BLaER1 (cell line): ENCODE measurements around the gene EPHA3.

Experiments used
- H3K27ac ChIP-seq: shearing (Covaris generic); formaldehyde crosslinking; 2 replicates; pipeline ENCODE4 v1.8.1; 2022
- H3K27me3 ChIP-seq: shearing (Covaris generic); formaldehyde crosslinking; 2 replicates; pipeline ENCODE4 v1.8.1; 2022
- H3K36me3 ChIP-seq: shearing (Covaris generic); formaldehyde crosslinking; 2 replicates; pipeline ENCODE4 v1.8.1; 2022
- H3K4me1 ChIP-seq: shearing (Covaris generic); formaldehyde crosslinking; 2 replicates; pipeline ENCODE4 v1.8.1; 2022
- H3K4me2 ChIP-seq: shearing (Covaris generic); formaldehyde crosslinking; 2 replicates; pipeline ENCODE4 v1.8.1; 2022
- H3K4me3 ChIP-seq: shearing (Covaris generic); formaldehyde crosslinking; 2 replicates; pipeline ENCODE4 v1.8.1; 2022
- H3K9ac ChIP-seq: shearing (Covaris generic); formaldehyde crosslinking; 2 replicates; pipeline ENCODE4 v1.8.1; 2022
- H3K9me3 ChIP-seq: shearing (Covaris generic); formaldehyde crosslinking; 2 replicates; pipeline ENCODE4 v1.8.1; 2022
- H4K20me1 ChIP-seq: shearing (Covaris generic); formaldehyde crosslinking; 2 replicates; pipeline ENCODE4 v1.8.1; 2022
- Cebpa-rat ChIP-seq: shearing (Covaris generic); IDR thresholded peaks from 2 replicates; pipeline ENCODE4 v1.8.1; 2022

Gene EPHA3

DNA sequence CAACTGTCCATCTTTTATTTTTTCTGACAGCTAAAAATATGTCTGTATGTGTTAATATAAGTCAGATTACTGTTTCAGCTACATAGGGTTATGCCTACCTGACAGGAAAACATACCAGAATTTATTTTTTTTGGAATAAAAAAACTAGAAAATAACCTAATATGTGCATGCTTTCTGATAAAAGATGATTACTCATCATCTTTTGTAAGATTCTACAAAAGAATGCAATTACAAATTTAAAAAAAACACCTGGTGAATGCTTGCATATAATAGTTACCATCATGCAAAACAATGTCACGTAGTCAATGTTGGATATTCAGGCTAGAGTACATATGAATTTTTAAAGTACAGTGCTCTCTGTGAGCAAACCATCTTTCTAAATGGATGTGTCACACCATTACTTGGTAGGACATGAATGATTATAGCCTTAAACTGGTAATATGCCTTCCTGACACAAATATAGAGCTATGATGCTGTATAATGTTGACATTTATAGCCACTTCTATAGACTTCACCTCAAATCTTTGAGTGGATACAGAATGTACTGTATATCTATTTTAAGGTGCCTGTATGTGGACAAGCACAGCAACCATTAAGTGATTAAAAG, 180.6 kb downstream of the EPHA3 start:
- no peak overlapping the region for H3K27ac ChIP-seq
- no peak overlapping the region for H3K9ac ChIP-seq
- no peaks in the 10 kb centered on the region for H3K4me1 ChIP-seq
- no peak overlapping the region for H3K4me3 ChIP-seq
- no peaks in the 10 kb centered on the region for H3K27me3 ChIP-seq
- H3K9me3 ChIP-seq: peaks cover 22% of the 10 kb centered on the region
- TF ChIP-seq Cebpa-rat: no peak
- no peak overlapping the region for H3K4me2 ChIP-seq
- H3K36me3 ChIP-seq: peaks cover 45% of the 10 kb centered on the region; the same call in 1 of the 2 replicates
- peaks cover 29% of the 10 kb centered on the region; the same call in 1 of the 2 replicates for H4K20me1 ChIP-seq

DNA sequence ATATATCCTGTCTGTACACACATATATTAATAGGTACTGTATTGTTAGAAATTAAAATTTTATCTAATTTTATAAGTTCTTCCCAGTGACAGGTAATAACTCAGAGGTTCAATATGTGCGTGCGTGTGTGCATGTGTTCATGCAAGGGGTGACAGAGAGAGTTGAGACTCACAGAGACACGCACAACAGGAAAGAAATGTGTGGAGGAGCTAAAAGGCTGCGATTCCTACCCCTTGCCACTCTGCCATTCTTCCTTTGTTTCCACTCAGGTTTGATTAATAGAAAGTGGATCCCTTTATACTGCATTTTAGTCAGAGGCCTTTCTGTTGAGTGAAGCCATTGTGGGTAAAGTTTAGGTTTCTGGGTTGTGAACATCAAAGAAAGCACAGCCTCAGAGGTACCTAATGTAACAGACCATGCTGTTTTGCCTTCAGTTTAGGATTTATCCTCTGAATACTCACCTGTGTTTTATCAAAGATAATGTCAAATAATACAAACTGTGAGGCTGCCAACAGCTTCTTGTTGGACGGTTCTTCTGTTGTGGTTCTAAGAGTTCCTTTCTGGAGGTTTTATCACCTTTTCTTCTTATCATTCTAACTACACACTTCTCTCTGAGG, 182.3 kb downstream of the EPHA3 start:
- peaks cover 44% of the 10 kb centered on the region; the same call in 1 of the 2 replicates for H3K36me3 ChIP-seq
- H3K9ac ChIP-seq: no peak overlapping the region
- no peak overlapping the region for H3K4me2 ChIP-seq
- H3K27ac ChIP-seq: no peak overlapping the region
- no peak for TF ChIP-seq Cebpa-rat
- H3K27me3 ChIP-seq: no peaks in the 10 kb centered on the region
- peaks cover 29% of the 10 kb centered on the region; the same call in 1 of the 2 replicates for H4K20me1 ChIP-seq
- peaks cover 22% of the 10 kb centered on the region for H3K9me3 ChIP-seq
- no peaks in the 10 kb centered on the region for H3K4me1 ChIP-seq
- H3K4me3 ChIP-seq: no peak overlapping the region

DNA sequence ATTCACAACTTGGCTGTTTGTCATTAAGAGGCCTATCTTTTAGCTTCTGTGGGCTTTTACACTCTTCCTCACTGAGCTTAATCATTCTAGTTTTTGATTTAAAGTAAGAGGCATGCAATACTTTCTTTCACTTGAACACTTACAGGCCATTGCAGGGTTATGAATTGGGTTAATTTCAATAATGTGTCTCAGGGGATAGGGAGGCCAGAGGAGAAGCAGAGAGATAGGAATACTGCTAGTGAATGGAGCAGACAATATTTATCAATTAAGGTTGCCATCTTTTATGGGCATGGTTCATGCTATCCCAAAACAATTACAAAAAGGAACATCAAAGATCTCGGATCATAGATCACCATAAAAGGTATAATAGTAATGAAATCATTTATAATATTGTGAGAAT, 189.8 kb downstream of the EPHA3 start:
- no peak overlapping the region for H3K9ac ChIP-seq
- TF ChIP-seq Cebpa-rat: no peak

DNA sequence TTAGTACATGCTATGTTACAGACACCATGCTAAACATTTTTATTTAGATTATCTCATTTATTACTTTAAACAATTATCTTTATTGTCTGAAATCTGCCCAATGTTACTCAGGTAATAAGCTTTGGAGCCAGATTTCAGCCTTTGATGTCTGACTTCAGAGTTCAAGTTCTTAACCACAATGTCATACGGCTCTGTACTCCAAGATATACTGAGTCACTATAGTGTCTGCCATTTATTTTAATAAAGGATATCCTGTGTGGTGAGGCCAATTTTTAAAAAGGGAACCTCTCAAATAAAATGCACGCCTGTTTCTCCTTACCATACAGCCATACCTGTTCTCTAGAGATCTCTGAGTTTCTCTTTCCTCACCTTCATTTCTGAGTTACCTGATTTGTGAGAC, 193.1 kb downstream of the EPHA3 start:
- no peak for TF ChIP-seq Cebpa-rat
- Histone ChIP-seq H3K27me3 (no peaks in the 10 kb centered on the region), H3K27ac (no peak overlapping the region), H3K9me3 (no peaks in the 10 kb centered on the region), H3K4me2 (peak overlapping the region; percentile 44), H4K20me1 (peaks cover 49% of the 10 kb centered on the region; the same call in 1 of the 2 replicates), H3K4me1 (peaks cover 30% of the 10 kb centered on the region), H3K4me3 (no peak overlapping the region), H3K36me3 (peaks cover 17% of the 10 kb centered on the region), H3K9ac (no peak overlapping the region)

More for the DNA sequence above, 189.8 kb downstream of the EPHA3 start:
- H3K4me1 ChIP-seq: peaks cover 30% of the 10 kb centered on the region
- no peak overlapping the region for H3K4me3 ChIP-seq
- no peak overlapping the region for H3K4me2 ChIP-seq
- peaks cover 7% of the 10 kb centered on the region; the same call in 1 of the 2 replicates for H3K9me3 ChIP-seq
- H3K27me3 ChIP-seq: no peaks in the 10 kb centered on the region
- H3K27ac ChIP-seq: no peak overlapping the region
- peaks cover 27% of the 10 kb centered on the region; the same call in 1 of the 2 replicates for H4K20me1 ChIP-seq
- peaks cover 29% of the 10 kb centered on the region for H3K36me3 ChIP-seq

DNA sequence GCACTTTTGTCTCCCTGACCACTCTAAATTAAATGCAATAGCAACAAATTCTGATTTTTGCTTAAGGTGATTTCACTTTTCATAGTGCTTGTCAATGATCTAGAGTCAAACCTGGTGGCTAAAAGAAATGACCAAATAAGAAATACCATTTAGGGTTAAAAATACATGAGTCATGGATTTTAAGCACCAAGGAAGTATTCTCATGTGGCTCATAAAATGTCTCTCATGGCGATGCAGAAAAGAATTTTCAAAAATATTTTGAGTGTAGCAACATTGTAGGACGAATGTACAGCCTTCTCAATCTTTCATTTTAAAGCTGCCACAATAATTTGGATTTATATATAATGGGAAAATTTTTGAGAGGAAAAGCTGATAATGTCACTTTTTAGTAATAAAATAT, 193.6 kb downstream of the EPHA3 start:
- Histone ChIP-seq H3K4me2 (peak overlapping the region; percentile 44), H4K20me1 (peaks cover 49% of the 10 kb centered on the region; the same call in 1 of the 2 replicates), H3K36me3 (peaks cover 12% of the 10 kb centered on the region; the same call in 1 of the 2 replicates), H3K9ac (no peak overlapping the region), H3K4me1 (peaks cover 30% of the 10 kb centered on the region), H3K4me3 (no peak overlapping the region), H3K27me3 (no peaks in the 10 kb centered on the region), H3K27ac (no peak overlapping the region), H3K9me3 (no peaks in the 10 kb centered on the region)
- TF ChIP-seq Cebpa-rat: no peak

DNA sequence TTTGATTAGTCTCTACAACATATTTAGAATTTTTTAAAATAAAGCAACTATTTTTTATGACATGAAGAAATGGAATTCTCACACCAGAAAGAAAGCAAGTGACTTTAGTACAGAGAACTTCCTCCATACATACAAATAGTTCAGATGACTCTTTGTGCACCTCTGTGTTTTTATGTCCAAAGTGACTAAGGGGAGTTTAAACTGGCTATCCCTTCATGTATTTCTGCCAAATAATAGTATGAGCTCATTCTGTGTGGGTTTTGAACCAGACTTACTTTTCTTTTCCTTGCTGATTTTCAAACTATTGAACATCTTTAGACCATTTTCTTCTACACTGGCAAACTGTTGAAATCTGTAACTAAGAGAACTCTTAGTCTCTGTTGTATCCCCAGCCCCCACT, 196.3 kb downstream of the EPHA3 start:
- peaks cover 47% of the 10 kb centered on the region; the same call in 1 of the 2 replicates for H4K20me1 ChIP-seq
- no peak overlapping the region for H3K4me2 ChIP-seq
- H3K4me3 ChIP-seq: no peak overlapping the region
- H3K27ac ChIP-seq: no peak overlapping the region
- H3K27me3 ChIP-seq: no peaks in the 10 kb centered on the region
- no peak overlapping the region for H3K9ac ChIP-seq
- no peaks in the 10 kb centered on the region for H3K9me3 ChIP-seq
- TF ChIP-seq Cebpa-rat: no peak
- H3K4me1 ChIP-seq: peaks cover 34% of the 10 kb centered on the region
- H3K36me3 ChIP-seq: peaks cover 4% of the 10 kb centered on the region; the same call in 1 of the 2 replicates

DNA sequence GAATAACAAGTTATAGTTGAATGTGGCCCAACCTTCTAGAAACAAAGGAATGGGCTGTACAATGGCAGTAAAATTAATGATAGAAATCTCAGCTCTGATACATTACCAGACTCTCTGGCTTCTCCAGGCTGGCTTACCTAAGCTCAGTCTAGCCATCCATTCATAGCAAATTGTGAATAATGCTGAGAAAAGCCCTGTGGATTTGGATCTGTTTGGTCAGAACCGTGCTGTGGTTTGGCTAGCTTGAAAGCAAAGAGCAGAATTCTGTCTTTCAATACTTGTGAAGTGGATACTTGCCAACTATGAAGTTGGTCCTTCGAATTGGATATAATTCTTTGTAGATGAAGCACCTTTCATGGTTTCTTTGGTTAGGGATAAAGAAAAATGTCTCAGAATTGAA, 199.1 kb downstream of the EPHA3 start:
- Histone ChIP-seq H3K9ac (no peak overlapping the region), H3K27ac (no peak overlapping the region), H3K9me3 (no peaks in the 10 kb centered on the region), H3K4me2 (no peak overlapping the region), H3K4me3 (no peak overlapping the region), H4K20me1 (peaks cover 40% of the 10 kb centered on the region; the same call in 1 of the 2 replicates), H3K36me3 (peaks cover 7% of the 10 kb centered on the region; the same call in 1 of the 2 replicates), H3K27me3 (no peaks in the 10 kb centered on the region), H3K4me1 (peaks cover 16% of the 10 kb centered on the region; the same call in 1 of the 2 replicates)
- TF ChIP-seq Cebpa-rat: no peak

DNA sequence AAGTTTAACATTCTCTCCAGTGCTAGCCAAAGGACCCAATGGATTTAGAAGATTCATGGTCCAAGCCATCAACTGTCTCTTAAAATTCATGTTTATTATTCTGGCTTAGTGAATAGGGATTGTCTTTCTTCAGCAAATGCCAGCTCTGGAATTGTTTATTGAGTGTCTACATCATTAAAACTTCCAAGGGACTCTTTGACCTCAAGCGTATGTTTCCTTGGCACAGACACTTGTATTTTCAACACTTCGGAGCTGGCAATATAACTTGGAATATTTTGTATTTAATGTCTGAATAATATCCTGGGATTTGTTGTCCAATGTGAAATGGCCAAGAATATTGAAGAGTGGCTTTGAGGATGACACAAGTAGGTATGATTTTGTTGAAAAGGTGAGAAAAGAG, 204.2 kb downstream of the EPHA3 start:
- H3K36me3 ChIP-seq: 0 out of 2 replicates have a peak, but pooled peaks cover 9% of the 10 kb centered on the region
- no peaks in the 10 kb centered on the region for H3K27me3 ChIP-seq
- H3K4me3 ChIP-seq: no peak overlapping the region
- no peak for TF ChIP-seq Cebpa-rat
- H3K4me2 ChIP-seq: no peak overlapping the region
- H3K9me3 ChIP-seq: no peaks in the 10 kb centered on the region
- H3K4me1 ChIP-seq: peaks cover 16% of the 10 kb centered on the region; the same call in 1 of the 2 replicates
- H4K20me1 ChIP-seq: peaks cover 55% of the 10 kb centered on the region; the same call in 1 of the 2 replicates
- no peak overlapping the region for H3K27ac ChIP-seq
- H3K9ac ChIP-seq: no peak overlapping the region

DNA sequence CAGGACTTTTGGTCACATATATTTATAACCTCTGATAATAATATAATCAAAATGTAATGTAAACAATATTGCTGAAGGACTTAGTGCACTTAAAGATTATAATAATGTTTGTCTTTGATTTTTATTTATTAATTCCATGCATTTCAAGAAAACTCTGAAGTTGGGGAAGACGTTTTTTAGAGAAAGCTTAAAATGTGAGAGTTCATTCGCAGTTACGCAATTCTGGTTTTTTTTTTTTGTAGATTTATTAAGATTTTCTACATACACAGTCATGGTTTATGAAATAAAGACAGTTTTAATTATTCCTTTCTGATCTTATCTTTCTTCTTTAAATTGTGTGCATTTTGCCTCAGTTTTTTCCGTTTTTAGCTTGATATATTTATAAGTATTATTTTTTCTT, 204.7 kb downstream of the EPHA3 start:
- TF ChIP-seq Cebpa-rat: no peak
- no peak overlapping the region for H3K27ac ChIP-seq
- H3K27me3 ChIP-seq: no peaks in the 10 kb centered on the region
- no peaks in the 10 kb centered on the region for H3K9me3 ChIP-seq
- H4K20me1 ChIP-seq: peaks cover 55% of the 10 kb centered on the region; the same call in 1 of the 2 replicates
- H3K4me3 ChIP-seq: no peak overlapping the region
- H3K4me1 ChIP-seq: peaks cover 16% of the 10 kb centered on the region; the same call in 1 of the 2 replicates
- 0 out of 2 replicates have a peak, but pooled peaks cover 9% of the 10 kb centered on the region for H3K36me3 ChIP-seq
- H3K4me2 ChIP-seq: no peak overlapping the region
- no peak overlapping the region for H3K9ac ChIP-seq

DNA sequence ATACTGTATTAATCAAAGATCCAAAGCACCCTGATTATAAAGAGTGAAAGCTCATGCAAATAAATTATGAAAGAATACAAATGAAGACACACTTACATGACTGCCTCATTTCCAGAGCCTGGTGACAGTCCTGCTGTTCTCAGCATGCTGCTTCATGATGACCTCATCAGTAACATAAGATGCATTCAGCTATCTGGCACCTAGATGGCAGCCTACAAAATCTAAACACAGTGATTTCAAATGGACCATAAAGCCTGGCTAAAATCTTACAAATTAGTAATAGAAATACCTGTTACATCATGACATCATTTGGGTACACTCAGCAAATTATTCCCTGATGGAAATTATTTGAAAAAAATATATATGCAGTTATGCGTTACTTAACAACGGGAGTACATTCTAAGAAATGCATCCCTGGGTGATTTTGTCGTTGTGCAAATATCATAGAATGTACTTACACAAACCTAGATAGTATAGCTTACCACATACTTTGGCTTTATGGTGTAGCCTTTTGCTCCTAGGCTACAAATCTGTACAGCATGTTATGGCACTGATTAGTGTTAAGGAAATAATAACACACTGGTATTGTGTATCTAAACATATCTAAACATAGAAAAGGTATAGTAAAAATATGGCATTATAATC, 207.2 kb downstream of the EPHA3 start:
- no peak for TF ChIP-seq Cebpa-rat
- H4K20me1 ChIP-seq: peaks cover 49% of the 10 kb centered on the region; the same call in 1 of the 2 replicates
- no peak overlapping the region for H3K4me2 ChIP-seq
- H3K4me1 ChIP-seq: no peaks in the 10 kb centered on the region
- H3K27me3 ChIP-seq: no peaks in the 10 kb centered on the region
- H3K9ac ChIP-seq: no peak overlapping the region
- H3K4me3 ChIP-seq: no peak overlapping the region
- H3K27ac ChIP-seq: no peak overlapping the region
- 0 out of 2 replicates have a peak, but pooled peaks cover 5% of the 10 kb centered on the region for H3K36me3 ChIP-seq
- H3K9me3 ChIP-seq: no peaks in the 10 kb centered on the region
